HG03060 (cell line): Measurements from ENCODE around the gene NIP7.
"Not testable (repeated sequence)": the region's sequence is repeated elsewhere in the genome, so short reads cannot be mapped to it uniquely, and the experiment has no call there.

Source experiments
- ATAC-seq: cut with Tn5 transposase; IDR thresholded peaks from one replicate; pipeline ENCODE4 v1.9.1; 2021; ENCODE audit warnings: low read depth, moderate number of reproducible peaks; ENCODE audit not compliant: unreplicated experiment

Gene NIP7

GRCh38 chr16:69338557-69339288 lies 849 bp upstream of the NIP7 start:
- no peak for ATAC-seq

- ATAC-seq, result no peak
Measured at GRCh38 chr16:69340095-69340644, 598 bp downstream of the NIP7 start.

- ATAC-seq, result no peak
Measured at GRCh38 chr16:69344171-69344570, 4.6 kb downstream of the NIP7 start.

GRCh38 chr16:69345923-69346322 lies 6.4 kb downstream of the NIP7 start:
- no peak for ATAC-seq

GRCh38 chr16:69346683-69347082 lies 7.1 kb downstream of the NIP7 start:
- no peak for ATAC-seq

GRCh38 chr16:69348222-69348621 lies 8.7 kb downstream of the NIP7 start:
- ATAC-seq, result no peak

GRCh38 chr16:69349536-69349935 lies 10.0 kb downstream of the NIP7 start:
- ATAC-seq, result no peak

GRCh38 chr16:69350536-69351133 lies 11.1 kb downstream of the NIP7 start:
- ATAC-seq, result no peak

- ATAC-seq, result no peak
Measured at GRCh38 chr16:69351309-69352027, 11.9 kb downstream of the NIP7 start, which contains the start of gene TMED6. Gene TMED6, minus strand, starts transcription at chr16:69351786. Its CDS starts 33 bp downstream, at chr16:69351753.

- not testable (repeated sequence) for ATAC-seq
Measured at GRCh38 chr16:69360070-69360469, 20.5 kb downstream of the NIP7 start.

GRCh38 chr16:69363281-69363717 lies 23.7 kb downstream of the NIP7 start:
- ATAC-seq, result no peak

- no peak for ATAC-seq
Measured at GRCh38 chr16:69364088-69364487, 24.5 kb downstream of the NIP7 start.

GRCh38 chr16:69365901-69366300 lies 26.3 kb downstream of the NIP7 start:
- no peak for ATAC-seq

- no peak for ATAC-seq
Measured at GRCh38 chr16:69366431-69366830, 26.9 kb downstream of the NIP7 start.

GRCh38 chr16:69367980-69368379 lies 28.4 kb downstream of the NIP7 start:
- ATAC-seq, result no peak

GRCh38 chr16:69368866-69369265 lies 29.3 kb downstream of the NIP7 start:
- no peak for ATAC-seq

- no peak for ATAC-seq
Measured at GRCh38 chr16:69371564-69371963, 32.0 kb downstream of the NIP7 start.

- ATAC-seq, result no peak
Measured at GRCh38 chr16:69373019-69373418, 33.4 kb downstream of the NIP7 start.

GRCh38 chr16:69376393-69377059 lies 37.0 kb downstream of the NIP7 start:
- no peak for ATAC-seq

GRCh38 chr16:69378036-69378435 lies 38.5 kb downstream of the NIP7 start:
- no peak for ATAC-seq

- no peak for ATAC-seq
Measured at GRCh38 chr16:69378760-69379159, 39.2 kb downstream of the NIP7 start.
